Muscle layer of duodenum (tissue), 2 donors: ENCODE measurements around the gene G2E3.

Experiments
- H3K27ac ChIP-seq: one replicate; pipeline ENCODE4 v1.7.0; 2013; ENCODE audit warnings: mild to moderate bottlenecking, low read length
- H3K27me3 ChIP-seq: one replicate; pipeline ENCODE4 v1.7.0; 2013; ENCODE audit warnings: low read depth, mild to moderate bottlenecking, control low read depth, low read length
- H3K36me3 ChIP-seq, 2 donors: one replicate each; pipeline ENCODE4 v1.7.0; 2013; ENCODE audit warnings: low read length in 2 of 2, control low read depth in 1 of 2, mild to moderate bottlenecking in 1 of 2; ENCODE audit not compliant: insufficient read depth in 2 of 2, control insufficient read depth in 1 of 2
- H3K4me1 ChIP-seq, 2 donors: one replicate each; pipeline ENCODE4 v1.7.0; 2013; ENCODE audit warnings: low read length in 2 of 2, mild to moderate bottlenecking in 2 of 2, control low read depth in 1 of 2, moderate library complexity in 1 of 2; ENCODE audit not compliant: insufficient read depth in 2 of 2, control insufficient read depth in 1 of 2
- H3K4me3 ChIP-seq, 2 donors: one replicate each; pipeline ENCODE4 v1.7.0; 2013; ENCODE audit warnings: low read length in 2 of 2, low read depth in 1 of 2, mild to moderate bottlenecking in 1 of 2
- H3K9me3 ChIP-seq, 2 donors: one replicate each; pipeline ENCODE4 v1.7.0; 2013; ENCODE audit warnings: low read length in 2 of 2, control low read depth in 1 of 2, mild to moderate bottlenecking in 1 of 2; ENCODE audit not compliant: control insufficient read depth in 1 of 2
- donor health status: healthy.

Gene G2E3

GRCh38 chr14:30558675-30559555, at the start of gene G2E3:
TSS of gene G2E3 (plus strand) at chr14:30559158. CDS start at chr14:30581080, 21,922 bp downstream.
- Histone ChIP-seq H3K9me3 (no peaks in the 10 kb centered on the region), H3K27ac (peak within 1 kb of the TSS; percentile 80), H3K36me3 (peaks cover 0 to 4% of the 10 kb centered on the region in 2 donors)

GRCh38 chr14:30517737-30518136, 41.2 kb upstream of the G2E3 start:
- Histone ChIP-seq H3K27ac (no peak overlapping the region), H3K4me1 (no peaks in the 10 kb centered on the region), H3K9me3 (no peaks in the 10 kb centered on the region), H3K4me3 (no peak overlapping the region), H3K36me3 (no peaks in the 10 kb centered on the region), H3K27me3 (no peaks in the 10 kb centered on the region)

More at GRCh38 chr14:30558675-30559555, at the start of gene G2E3:
- H3K4me3 ChIP-seq = peak within 1 kb of the TSS; percentile 87 to 95
- H3K4me1 ChIP-seq = peaks cover 0 to 16% of the 10 kb centered on the region in 2 donors
- H3K27me3 ChIP-seq = no peaks in the 10 kb centered on the region

- Histone ChIP-seq H3K4me1 (no peaks in the 10 kb centered on the region), H3K27ac (no peak overlapping the region), H3K36me3 (no peaks in the 10 kb centered on the region), H3K9me3 (no peaks in the 10 kb centered on the region), H3K27me3 (no peaks in the 10 kb centered on the region), H3K4me3 (no peak overlapping the region)
Observed at GRCh38 chr14:30518867-30519560, 39.9 kb upstream of the G2E3 start.

- Histone ChIP-seq H3K4me1 (no peaks in the 10 kb centered on the region), H3K4me3 (no peak overlapping the region), H3K9me3 (no peaks in the 10 kb centered on the region), H3K27ac (no peak overlapping the region), H3K36me3 (no peaks in the 10 kb centered on the region), H3K27me3 (no peaks in the 10 kb centered on the region)
Observed at GRCh38 chr14:30519961-30520360, 39.0 kb upstream of the G2E3 start.

GRCh38 chr14:30520536-30520935, 38.4 kb upstream of the G2E3 start:
- Histone ChIP-seq H3K27ac (no peak overlapping the region), H3K27me3 (no peaks in the 10 kb centered on the region), H3K36me3 (no peaks in the 10 kb centered on the region), H3K9me3 (no peaks in the 10 kb centered on the region), H3K4me1 (no peaks in the 10 kb centered on the region), H3K4me3 (no peak overlapping the region)

GRCh38 chr14:30521899-30522736, 36.8 kb upstream of the G2E3 start:
- no peaks in the 10 kb centered on the region for H3K9me3 ChIP-seq
- no peak overlapping the region for H3K4me3 ChIP-seq
- H3K4me1 ChIP-seq = no peaks in the 10 kb centered on the region
- H3K27ac ChIP-seq = no peak overlapping the region
- H3K27me3 ChIP-seq = no peaks in the 10 kb centered on the region
- no peaks in the 10 kb centered on the region for H3K36me3 ChIP-seq

GRCh38 chr14:30525833-30526232, 33.1 kb upstream of the G2E3 start:
- Histone ChIP-seq H3K36me3 (no peaks in the 10 kb centered on the region), H3K27me3 (no peaks in the 10 kb centered on the region)

GRCh38 chr14:30527196-30527595, 31.8 kb upstream of the G2E3 start:
- no peaks in the 10 kb centered on the region for H3K27me3 ChIP-seq
- H3K36me3 ChIP-seq = no peaks in the 10 kb centered on the region
- H3K4me3 ChIP-seq = no peak overlapping the region
- H3K9me3 ChIP-seq = no peaks in the 10 kb centered on the region
- no peak overlapping the region for H3K27ac ChIP-seq
- H3K4me1 ChIP-seq = no peaks in the 10 kb centered on the region

More at GRCh38 chr14:30525833-30526232, 33.1 kb upstream of the G2E3 start:
- H3K4me1 ChIP-seq = no peaks in the 10 kb centered on the region
- no peak overlapping the region for H3K4me3 ChIP-seq
- H3K27ac ChIP-seq = no peak overlapping the region
- no peaks in the 10 kb centered on the region for H3K9me3 ChIP-seq

- Histone ChIP-seq H3K4me3 (no peak overlapping the region), H3K9me3 (no peaks in the 10 kb centered on the region), H3K36me3 (no peaks in the 10 kb centered on the region), H3K4me1 (no peaks in the 10 kb centered on the region), H3K27me3 (no peaks in the 10 kb centered on the region), H3K27ac (no peak overlapping the region)
Observed at GRCh38 chr14:30528119-30528518, 30.8 kb upstream of the G2E3 start.

- Histone ChIP-seq H3K4me3 (no peak overlapping the region), H3K27ac (no peak overlapping the region), H3K27me3 (no peaks in the 10 kb centered on the region), H3K9me3 (no peaks in the 10 kb centered on the region), H3K4me1 (no peaks in the 10 kb centered on the region), H3K36me3 (no peaks in the 10 kb centered on the region)
Observed at GRCh38 chr14:30528778-30529642, 29.9 kb upstream of the G2E3 start.
